ENCODE measurements around the gene MYO15B.

The MYO15B gene

DNA sequence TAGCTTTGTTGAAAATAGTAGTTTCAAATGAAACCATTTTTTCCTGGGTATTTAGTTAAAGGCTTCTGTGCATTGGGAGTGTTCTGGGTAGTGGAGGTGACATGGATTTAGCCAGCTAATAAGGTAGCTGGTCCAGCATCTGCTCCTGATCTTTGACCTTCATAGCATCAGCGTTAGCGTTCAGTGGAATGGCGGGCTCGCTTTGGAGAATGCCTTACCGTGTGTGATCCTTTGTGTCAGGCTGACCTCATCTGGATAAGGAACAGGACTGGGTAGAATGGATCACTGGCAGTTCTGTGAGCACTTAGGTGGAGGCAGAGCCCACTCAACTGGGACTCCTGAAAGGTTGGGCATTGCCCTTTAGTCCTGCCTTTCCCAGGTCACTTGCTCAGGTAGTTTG lies 83.3 kb downstream of the MYO15B start:
- DNase-seq = no peak

DNA sequence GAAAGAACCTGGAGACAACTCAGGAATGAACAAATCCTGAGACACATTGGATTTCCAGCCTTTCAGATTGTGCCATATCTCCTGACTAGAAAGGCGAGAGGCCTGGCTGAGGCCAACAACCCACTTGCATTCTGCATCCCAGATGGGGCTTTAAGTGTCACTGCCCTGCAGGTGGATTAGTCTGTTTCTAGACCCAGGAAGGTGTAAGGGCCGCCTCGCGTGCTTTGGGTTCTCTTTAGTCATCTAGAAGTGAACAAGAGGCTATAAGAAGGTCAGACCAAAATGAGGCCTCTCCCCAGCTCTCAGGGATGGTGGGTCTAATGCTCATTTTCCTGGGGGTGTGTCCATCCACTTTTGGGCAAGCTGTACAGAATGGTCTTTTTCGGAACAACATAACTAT lies 84.4 kb downstream of the MYO15B start:
- no peak for DNase-seq

DNA sequence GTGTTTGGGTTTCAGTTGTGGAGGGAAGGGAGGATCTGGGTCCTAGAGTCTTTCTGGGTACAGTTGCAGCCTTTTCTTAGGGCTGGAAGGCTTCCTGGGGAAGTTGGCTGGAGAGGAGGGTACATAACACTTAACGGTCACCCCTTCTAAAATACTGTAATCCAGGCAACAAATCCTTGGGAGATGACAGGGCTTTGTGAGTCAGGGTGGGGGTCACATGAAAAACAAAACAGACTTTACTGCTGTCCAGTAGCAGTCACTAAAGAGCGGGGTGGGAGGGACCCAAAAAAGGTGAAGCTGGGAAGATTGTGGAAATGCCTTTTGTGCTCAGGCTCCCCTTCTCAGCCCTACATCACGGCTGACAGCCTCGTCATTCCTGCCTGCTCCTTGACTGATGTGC lies 85.9 kb downstream of the MYO15B start:
- DNase-seq = no peak
